ENCODE results near the gene ALOX15B.

DNA sequence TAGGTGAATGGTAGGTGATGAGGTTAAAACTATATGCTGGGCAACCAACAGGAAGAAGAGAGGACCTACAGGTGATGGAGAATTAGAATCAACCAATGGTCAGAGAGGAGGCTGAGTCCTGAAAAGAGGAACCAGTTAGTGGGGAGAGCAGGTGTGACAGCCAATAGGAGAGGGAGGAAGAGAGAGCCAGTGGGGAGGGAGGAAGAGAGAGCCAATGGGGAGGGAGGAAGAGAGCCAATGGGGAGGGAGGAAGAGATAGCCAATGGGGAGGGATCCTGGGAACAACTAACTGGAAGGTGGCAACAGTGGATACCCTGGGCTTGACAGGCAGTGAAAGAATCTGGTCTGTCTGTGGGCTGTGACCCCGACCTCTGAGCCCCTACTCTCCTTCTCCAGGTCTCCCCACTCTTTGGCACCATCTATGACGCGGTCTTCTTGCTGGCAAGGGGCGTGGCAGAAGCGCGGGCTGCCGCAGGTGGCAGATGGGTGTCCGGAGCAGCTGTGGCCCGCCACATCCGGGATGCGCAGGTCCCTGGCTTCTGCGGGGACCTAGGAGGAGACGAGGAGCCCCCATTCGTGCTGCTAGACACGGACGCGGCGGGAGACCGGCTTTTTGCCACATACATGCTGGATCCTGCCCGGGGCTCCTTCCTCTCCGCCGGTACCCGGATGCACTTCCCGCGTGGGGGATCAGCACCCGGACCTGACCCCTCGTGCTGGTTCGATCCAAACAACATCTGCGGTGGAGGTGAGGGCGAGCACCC is 32.7 kb upstream of the ALOX15B start:
- TF ChIP-seq, protein P1, sequence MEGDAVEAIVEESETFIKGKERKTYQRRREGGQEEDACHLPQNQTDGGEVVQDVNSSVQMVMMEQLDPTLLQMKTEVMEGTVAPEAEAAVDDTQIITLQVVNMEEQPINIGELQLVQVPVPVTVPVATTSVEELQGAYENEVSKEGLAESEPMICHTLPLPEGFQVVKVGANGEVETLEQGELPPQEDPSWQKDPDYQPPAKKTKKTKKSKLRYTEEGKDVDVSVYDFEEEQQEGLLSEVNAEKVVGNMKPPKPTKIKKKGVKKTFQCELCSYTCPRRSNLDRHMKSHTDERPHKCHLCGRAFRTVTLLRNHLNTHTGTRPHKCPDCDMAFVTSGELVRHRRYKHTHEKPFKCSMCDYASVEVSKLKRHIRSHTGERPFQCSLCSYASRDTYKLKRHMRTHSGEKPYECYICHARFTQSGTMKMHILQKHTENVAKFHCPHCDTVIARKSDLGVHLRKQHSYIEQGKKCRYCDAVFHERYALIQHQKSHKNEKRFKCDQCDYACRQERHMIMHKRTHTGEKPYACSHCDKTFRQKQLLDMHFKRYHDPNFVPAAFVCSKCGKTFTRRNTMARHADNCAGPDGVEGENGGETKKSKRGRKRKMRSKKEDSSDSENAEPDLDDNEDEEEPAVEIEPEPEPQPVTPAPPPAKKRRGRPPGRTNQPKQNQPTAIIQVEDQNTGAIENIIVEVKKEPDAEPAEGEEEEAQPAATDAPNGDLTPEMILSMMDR (conservative IDR thresholded peaks at IDR 0.05 in 1 of 2, IDR thresholded peaks at IDR 0.05 in 1 of 2; ENCODE audit: extremely low read depth in 1 of 2, insufficient read depth in 1 of 2, low read depth in 1 of 2, low read length in 2 of 2), result no peak
- no peak for TF ChIP-seq EZH2 (IDR thresholded peaks at IDR 0.05; ENCODE audit: borderline replicate concordance, low read length)
